Fibroblast of the conjunctiva (primary cell): ENCODE data around the gene ISYNA1.

Experiments used
- DNase-seq: peaks from one replicate; pipeline ENCODE4 v3.0.0-alpha.2; 2010; ENCODE audit warnings: low read depth

Gene ISYNA1

GRCh38 chr19:18467978-18468377 is 30.0 kb upstream of the ISYNA1 start:
- DNase-seq = no peak

- no peak for DNase-seq
These were observed 28.4 kb upstream of the ISYNA1 start for GRCh38 chr19:18466354-18466753.

- DNase-seq = no peak
These were observed 28.0 kb upstream of the ISYNA1 start for GRCh38 chr19:18465964-18466339.

- no peak for DNase-seq
These were observed 27.5 kb upstream of the ISYNA1 start for GRCh38 chr19:18465214-18465963.

- DNase-seq = peak; percentile 90
These were observed 26.7 kb upstream of the ISYNA1 start for GRCh38 chr19:18464646-18465045.

- no peak for DNase-seq
These were observed 23.5 kb upstream of the ISYNA1 start for GRCh38 chr19:18461471-18461870.

- DNase-seq = no peak
These were observed 23.0 kb upstream of the ISYNA1 start for GRCh38 chr19:18460900-18461299.

- no peak for DNase-seq
These were observed 19.8 kb upstream of the ISYNA1 start for GRCh38 chr19:18457483-18458331.

- peak; percentile 68 for DNase-seq
These were observed 19.0 kb upstream of the ISYNA1 start for GRCh38 chr19:18456974-18457373.

- DNase-seq = no peak
These were observed 18.3 kb upstream of the ISYNA1 start for GRCh38 chr19:18456279-18456678.

GRCh38 chr19:18453269-18454024 is 15.5 kb upstream of the ISYNA1 start:
- no peak for DNase-seq

GRCh38 chr19:18452386-18452785 is 14.5 kb upstream of the ISYNA1 start:
- no peak for DNase-seq

- DNase-seq = peak; percentile 60
These were observed 13.3 kb upstream of the ISYNA1 start for GRCh38 chr19:18450931-18451836.

GRCh38 chr19:18450021-18450930 is 12.3 kb upstream of the ISYNA1 start:
- no peak for DNase-seq

- no peak for DNase-seq
These were observed 11.6 kb upstream of the ISYNA1 start for GRCh38 chr19:18449552-18449951.

GRCh38 chr19:18446811-18447359 is 9.0 kb upstream of the ISYNA1 start:
- no peak for DNase-seq

- no peak for DNase-seq
These were observed 8.3 kb upstream of the ISYNA1 start for GRCh38 chr19:18446145-18446810.

GRCh38 chr19:18445262-18445948 is 7.5 kb upstream of the ISYNA1 start:
- no peak for DNase-seq

GRCh38 chr19:18444513-18444912 is 6.6 kb upstream of the ISYNA1 start:
- no peak for DNase-seq
